ENCODE results near the gene ZFHX3.
"Not testable (repeated sequence)": the region's sequence is repeated elsewhere in the genome, so short reads cannot be mapped to it uniquely, and the experiment has no call there.

ZFHX3 gene

DNA sequence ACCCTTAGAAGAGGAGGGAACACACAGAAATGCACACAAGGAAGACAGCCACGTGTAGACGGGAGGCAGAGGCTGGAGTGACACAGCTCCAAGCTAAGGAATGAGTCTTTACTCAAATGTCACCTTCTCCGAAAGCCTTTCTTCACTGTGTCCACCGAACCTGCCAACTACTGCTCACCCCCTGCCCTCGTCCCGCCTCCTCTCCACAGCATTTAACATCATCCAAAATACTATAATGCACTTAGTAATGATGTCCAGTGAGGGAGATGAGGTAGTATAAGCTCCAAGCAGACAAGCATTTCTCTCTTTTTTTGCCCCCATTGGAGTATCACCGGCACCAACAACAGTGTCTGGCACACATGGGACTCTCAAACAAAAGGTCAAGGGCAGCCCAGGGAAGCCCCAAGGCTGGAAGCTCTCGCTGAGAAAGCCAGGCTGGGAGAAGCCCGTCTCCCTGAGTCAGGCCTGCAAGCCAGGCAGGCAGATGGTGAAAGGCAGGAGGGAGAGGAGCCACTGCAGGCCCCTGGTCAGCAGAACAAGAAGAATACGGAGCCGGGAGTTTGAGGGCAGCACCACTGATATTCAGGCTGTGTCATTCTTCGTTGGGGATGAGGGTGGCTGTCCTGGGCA is 25.9 kb downstream of the ZFHX3 start:
- no peak for DNase-seq

DNA sequence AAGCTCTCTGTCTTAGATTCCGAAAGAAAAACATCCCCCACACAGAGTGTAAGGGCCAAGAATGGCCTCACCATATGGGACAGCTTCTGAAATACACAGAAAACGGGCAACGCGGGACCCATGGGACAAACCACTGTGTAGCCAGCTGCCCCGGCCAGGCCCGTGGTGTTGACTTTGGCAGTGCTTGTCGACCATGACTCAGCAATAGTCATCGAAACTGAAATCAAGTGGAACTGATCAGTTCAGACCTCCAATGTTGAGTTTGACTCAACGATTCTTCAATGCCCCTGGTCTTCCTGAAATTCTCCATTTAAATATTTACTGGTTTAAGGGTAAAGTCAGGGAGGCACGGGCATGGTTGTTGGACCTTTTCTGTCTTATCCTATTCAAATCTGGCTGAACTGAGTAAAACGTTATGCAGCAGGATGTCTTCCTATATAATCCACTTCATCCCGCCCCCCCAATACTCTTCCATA is 27.5 kb downstream of the ZFHX3 start:
- DNase-seq = no peak

DNA sequence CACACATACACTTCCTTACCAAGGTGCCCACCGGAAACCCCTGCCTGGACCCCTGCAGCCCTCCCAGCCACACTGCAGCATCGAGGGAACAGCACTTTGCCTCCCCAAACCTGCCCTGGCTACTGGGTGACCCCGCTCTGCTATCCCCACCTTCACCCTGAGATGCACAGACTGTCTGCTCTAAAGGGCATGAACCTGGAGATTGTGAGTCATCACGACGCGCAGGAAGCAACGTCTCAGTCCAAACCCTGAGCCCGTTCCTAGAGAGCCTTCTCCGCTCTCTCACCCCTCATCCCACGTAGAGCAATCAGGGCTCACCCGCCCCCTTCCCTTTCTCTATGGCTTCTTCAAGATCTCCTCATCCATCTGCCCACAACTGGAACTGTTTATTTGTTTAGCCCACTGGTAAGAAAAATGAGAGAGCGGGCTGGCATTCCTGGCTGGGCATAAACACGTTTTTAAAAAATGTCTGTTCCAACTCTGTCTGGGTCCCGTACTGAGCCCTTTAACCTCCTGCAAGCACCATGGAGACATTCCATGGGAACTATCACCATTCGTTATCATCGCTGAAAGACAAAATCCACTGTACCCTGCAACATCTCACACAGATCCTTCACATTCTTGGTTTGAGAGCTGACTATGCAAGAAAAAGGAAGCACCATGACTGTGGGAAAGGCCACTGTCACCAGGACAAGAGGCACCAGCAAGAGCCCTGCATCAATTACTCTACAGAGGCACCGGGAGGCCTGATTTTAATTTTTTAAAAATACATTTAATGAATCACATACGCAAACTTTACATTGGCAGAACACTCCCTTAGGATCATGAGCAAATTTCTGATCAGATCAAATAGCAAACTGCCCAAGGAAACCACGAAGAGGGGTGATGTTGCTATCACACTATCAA is 28.2 kb downstream of the ZFHX3 start:
- DNase-seq = no peak

DNA sequence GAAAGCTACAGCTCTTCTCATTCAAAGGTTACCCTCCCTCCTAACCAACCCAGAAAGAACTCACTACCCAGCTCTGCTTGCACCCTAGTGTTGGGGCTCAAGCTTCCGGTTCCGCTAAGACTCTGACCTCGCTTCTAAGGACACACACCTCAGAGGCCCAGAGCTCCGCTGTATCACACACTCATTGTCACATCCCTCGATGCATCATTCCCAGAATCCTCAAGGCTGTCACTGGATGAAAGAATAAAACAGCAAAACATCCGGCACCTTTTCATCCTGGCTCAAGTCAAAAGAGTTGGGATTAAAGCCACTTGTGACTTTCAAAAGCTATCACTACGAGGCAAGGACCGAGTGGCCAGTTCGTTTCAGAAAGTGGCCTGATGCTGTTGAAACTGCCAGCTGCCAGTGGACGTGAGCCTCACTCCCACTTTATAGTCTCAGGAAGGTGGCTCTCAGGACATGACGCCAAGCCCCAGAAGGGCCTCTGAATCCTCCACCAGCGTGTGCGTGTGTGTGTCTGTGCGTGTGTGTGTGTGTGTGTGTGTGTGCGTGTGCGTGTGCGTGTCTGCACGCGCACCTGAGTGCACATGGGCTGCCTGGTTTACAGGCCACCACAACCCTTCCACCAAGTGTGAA is 29.0 kb downstream of the ZFHX3 start:
- no peak for DNase-seq

DNA sequence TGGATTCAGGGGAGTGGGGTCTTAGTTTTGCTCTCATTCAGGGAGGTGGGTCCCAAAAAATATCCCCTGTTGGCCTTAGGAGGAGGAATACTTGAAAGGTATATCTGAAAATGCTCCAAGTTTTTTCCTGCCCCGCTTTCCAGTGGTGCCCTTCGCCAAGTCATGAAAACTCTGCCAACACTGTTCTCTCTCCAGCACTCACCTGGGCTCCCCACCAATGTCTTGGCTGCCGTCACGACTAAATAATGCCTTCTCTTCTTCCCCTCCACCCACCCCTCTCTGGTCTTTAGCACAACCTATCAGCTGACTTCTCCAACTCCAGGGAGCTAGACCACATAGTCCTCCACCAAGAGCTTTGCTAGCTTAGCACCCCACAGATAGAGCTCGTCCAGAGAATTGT is 30.6 kb downstream of the ZFHX3 start:
- no peak for DNase-seq

DNA sequence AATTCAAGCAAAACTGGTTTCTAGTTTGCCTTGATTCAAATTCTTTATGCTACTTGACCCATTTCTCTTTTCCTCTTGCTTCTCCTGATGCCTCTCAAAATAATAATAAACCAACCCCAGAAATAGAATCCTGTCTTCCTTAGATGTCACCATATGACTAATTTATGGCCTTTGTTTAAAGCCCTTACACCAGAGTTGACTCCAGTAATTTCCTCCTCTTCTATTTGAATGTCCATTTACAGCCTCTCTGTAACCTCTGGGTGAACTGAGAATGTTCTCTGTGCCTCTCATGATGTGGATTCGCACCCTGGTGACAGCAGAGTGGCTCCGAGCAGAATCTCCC is 31.5 kb downstream of the ZFHX3 start:
- no peak for DNase-seq

DNA sequence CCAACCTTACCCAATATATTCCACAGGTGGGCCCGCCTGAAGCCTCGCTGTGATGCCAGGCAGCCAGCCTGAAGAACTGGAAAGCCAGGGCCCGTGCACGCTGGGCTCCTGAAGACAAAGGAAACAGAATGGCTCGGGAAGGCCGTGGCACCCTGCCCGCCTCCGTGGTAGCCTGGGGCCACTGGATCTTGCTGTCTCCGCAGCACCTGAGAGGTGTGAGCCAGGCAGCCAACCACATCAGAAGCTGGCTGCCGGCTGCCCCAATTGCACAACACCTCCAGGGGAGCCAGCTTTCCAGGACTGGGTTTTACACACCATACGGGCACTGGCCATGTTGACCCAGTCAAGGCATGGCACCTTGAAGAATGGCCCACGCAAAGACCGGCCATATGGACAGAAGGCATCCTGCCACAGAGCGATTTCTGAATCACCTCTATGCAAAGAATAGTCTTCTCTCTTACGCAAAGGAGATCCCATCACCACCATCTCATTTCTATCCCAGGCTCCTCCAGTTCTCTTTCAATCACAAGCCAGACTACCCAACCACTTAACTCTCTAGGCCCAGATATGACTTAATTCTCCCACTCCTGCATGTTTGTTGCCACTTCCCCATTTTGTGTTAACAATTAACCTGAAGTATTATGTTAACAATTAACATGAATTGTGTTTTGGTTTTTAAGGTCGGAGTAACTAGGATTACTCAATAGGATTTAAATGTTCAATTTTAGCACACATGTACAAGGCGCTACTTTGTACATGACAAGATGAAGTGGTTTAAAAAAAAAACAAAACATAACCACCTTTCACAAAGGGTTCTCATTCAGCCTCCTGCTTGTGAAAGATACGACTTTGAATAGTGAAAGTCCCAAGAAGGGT is 32.1 kb downstream of the ZFHX3 start:
- DNase-seq = no peak

DNA sequence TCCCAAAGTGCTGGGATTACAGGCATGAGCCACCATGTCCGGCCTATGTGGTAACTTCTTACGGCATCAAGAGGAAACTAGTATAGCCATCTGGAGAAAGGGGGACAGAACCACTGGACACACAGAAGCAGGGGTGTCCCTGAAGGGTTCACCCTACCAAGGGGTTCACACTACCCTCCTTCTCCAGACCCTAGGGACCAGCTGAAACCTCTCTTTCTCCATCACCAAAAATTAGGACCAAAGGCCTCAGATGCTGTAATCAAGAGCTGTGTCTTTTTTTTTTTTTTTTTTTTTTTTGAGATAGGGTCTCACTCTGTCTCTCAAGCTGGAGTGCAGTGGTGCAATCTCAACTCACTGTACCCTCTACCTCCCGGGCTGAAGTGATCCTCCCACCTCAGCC is 33.2 kb downstream of the ZFHX3 start:
- no peak for DNase-seq

DNA sequence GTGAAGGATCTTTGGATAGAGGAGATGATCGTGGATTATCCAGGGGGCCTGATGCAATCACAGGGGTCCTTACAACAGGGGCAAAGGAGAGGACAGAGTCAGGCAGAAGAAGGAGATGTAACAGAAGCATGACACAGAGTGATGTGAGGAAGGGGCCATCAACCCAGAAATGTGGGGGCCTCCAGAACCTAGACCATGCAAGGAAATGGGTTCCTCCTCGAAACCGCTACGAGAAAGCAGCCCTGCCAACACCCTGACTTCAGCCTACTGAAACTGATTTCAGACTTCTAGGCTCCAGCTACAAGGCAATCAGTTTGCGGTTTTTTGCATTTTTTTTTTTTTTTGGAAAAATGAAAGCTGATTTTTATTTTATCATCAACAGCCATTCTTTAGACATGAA is 34.0 kb downstream of the ZFHX3 start:
- no peak for DNase-seq

DNA sequence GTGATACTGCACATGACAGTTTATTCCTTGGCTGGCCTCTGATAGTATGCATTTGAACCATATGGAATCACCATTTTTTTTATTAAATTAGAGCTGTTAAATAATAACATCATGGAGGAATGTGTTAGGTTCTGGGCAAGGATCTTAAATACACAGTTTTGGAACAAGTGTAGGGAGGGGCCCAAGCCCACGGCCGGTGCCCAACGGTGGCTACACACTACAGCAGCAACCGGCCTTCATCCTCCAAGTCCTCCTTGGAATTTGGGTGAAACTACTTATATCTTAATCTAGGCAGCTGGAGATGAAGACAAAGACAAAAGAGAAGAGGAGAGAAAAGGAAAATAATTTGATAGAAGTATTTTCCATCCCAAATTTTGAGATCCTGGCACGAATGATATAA is 35.6 kb downstream of the ZFHX3 start:
- DNase-seq = no peak

DNA sequence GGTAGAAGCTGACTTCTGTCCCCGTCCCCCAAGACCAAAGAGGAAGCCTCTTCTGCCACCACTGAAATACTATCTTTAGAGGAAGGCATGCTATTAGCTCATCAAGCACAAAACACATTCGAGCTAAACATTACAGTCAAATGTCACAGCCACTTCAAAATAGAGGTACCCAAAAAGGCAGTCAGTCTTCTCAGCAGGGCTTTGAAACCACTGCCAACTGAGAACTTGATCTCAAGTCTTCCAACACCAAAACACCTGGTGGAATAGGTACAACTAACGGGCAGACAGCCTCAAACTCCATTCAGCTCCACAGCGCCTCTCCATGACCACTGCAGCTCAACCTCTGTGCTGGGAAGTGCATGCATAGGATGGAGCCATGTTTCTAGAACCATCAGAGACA is 36.0 kb downstream of the ZFHX3 start:
- DNase-seq = no peak

DNA sequence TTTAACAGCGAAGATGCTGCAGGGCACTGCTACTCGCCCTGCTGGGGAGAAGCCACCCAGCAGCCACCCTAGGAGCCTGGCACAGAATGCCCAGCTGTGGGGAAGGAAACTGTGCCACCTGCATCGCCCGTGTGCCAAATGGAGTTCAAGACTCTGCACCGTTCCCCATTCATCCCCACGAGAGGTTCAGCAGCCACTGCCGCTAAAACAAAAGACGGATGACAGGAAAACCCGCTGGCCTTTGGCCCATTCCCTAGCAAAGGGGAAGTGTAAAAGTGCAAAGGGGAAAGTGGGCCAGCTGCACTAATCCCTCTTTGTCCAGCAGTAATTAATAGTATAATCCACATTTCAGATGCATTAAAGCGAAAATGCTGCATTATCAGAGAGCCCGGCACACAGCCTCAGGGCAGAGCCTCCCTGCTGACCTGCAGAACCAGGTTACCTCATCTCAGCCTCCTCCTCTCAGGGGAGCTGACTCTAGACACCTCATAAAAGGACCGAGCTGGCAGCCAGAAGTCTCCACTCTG is 37.7 kb downstream of the ZFHX3 start:
- DNase-seq = no peak

DNA sequence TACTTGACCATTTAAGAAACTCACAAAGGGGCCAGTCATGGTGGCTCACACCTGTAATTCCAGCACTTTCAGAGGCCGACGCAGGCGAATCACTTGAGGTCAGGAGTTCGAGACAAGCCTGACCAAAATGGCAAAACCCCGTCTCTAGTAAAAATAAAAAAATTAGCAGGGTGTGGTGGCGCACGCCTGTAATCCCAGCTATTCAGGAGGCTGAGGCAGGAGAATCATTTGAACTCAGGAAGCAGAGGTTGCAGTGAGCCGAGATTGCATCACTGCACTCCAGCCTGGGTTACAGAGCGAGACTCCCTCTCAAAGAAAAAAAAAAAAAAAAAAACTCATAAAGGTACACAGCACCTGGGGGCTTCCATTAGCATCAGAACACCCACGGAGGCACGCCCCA is 38.2 kb downstream of the ZFHX3 start:
- not testable (repeated sequence) for DNase-seq

DNA sequence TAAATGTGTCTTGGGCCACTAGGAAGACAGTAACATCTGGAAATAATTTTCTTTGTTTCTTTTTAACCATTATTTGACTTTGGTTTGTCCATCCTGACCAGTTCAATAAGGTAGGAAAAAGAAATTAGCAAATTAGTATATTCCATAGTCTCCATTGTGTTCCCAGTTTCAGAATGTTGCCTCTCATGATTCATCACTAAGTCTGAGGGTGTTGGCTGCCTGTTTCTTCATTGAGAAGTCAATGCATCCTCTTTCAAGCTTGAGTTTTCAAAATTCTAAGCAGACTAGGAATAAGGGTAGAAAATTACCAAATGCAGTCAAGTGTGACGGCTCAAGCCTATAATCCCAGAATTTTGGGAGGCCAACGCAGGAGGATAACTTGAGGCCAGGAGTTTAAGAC is 41.9 kb downstream of the ZFHX3 start:
- no peak for DNase-seq

DNA sequence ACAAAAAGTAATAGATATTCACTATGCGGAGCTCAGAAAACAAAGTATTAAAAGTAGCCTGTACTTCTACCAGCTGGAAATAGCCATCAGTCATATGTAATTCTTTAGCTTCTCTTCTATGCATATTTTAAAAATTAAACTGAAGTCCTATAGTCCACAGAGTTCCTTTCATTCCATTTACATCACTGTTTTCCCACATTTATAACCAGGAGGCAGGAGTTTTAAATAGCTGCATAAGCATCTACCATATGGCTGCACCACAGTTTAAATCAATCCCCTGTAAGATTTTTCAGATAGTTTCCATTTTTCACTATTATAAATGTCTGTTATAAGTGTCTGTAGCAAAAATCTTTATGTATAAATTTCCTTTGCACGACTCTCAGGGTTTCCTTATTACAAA is 45.1 kb downstream of the ZFHX3 start:
- DNase-seq = no peak

DNA sequence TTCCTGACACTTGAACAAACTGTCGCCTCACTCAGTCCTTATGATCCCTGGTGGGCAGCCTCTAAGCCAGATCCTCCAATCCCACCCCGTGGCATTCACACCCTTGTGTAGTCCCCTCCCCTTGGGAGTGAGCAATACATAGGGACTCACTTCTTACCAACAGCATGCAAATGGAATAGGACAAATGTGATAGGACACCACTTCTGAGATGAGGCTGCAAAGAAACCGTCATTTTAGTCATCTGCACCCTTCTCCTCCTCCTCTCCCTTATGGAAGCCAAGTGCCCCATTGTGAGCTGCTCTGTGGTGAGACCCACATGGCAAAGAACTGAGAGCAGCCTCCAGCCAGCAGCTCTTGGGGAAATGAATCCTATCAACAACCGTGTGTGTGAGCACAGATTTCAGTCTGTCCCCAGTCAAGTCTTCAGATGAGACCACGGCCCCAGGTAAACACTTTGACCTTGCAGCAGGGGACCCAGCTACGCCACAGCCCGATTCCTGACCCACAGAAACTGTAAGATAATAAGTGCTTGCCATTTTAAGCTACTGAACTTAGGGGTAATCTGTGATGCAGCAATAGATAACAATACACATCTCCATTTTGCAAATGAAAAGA is 46.9 kb downstream of the ZFHX3 start:
- no peak for DNase-seq

DNA sequence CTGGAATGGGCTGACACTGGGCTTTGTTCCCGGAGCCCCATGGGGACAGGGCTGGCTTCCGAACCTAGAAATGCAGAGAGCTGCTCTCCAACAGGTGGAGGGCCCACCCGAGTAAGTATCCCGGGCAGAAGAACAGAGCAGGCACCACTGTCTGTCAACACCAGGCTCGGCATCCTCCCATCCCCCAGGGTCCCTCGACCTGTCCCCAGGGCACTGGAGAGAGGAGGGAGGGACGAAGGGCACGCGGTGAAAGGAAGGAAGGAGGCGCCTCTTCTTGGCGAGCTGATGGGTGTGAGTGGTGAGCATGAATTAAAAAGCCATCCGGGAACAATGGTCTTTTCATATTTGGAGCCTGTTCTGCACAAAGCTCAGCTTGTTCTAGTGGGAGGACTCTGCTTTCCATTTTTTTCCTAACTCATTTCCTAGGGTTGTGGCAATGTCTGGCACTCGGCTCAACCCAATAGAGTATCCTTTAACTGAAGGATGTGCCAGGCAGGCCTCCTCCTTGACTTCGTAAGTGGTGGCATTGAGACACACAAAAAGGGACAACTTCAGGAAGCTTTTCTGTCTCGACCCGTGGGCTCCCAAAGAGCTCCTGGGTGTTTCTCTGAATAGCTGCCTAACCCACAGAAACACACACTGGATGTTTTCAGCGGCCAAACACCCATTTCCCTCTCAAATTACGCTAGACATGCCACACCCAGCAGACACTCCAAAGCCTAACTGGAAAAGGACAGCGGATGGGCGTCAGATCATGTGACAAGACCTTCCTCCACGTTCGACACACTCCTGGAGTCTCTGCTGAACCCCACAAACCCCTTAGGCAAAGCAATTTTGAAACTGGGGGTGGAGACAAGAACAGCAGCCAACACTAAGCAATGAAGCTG is 47.7 kb downstream of the ZFHX3 start:
- no peak for DNase-seq

DNA sequence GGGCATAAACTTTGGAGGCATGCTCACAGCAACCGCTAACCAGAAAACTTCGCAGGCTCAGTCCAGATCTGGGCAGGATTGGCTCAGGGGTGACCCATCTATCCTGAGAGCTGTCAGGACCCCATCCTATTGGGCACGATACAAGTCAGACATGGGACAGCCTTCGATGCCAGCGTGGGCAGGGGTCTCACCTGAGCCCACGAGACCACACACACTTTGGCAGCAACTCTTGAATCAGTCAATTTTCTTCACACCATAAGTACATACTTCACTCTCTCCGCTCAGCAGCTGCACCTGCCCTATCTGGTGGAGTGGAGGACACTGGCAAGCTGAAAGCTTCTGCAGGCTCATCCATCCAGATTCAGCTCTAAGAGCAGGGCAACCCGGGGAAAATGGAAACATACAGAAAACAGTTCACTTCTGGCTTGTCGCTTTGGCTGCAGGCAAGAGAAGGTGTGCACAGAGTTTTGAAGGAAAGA is 48.3 kb downstream of the ZFHX3 start:
- no peak for DNase-seq

DNA sequence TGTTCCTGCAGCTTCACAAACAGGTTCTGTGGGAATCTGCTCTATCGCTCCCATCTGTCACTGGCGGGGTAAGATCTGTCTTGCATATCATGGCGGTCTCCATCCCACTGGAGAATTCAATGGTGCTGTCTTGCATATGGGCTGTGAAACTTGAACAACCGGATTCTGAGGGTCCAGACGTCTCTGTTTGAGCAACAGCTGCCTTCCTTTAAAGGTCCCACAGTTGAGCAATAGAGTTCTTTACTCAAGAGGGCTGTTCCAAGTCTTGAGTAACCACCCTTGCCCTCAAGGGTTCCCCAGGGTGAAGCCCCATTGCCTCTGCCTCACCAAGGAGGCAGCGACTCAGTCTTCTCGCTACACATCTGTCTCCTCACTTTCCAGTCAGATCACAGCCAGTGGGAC is 50.8 kb downstream of the ZFHX3 start:
- no peak for DNase-seq

DNA sequence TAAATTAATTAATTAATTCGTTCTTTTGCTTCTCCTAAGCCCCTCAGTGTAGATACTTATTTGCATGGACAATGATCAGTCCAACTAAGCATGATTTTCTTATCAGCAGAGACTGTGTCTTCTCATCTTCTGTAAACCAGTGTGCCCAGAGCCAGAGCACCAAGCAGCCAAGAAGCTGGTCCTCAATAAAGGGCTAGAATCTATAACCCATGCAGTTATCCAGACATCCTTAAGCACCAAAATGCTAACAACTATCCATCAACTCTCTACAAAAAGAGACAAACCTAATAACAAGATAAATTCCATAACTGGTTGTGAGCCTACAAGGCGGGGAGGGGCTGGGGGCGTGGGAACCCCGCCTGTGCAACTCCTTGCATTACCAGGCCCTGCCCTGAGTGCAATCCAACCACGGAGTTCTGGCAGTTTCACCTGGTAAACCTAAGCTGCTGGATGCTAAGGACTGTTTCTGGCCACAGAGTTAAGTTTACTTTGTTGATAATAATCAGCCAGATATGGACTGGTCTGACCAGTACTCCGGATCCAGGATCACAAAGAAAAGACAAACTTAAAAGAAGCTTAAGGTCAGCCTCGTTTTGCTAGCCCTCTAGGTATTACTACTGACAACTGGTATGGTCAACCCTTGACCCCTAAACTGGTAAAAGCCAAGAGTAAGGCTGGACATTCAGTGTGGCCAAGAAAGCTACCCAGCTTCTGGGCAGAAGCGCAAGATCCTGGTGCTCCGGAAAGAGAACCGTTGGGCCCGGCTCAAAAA is 51.5 kb downstream of the ZFHX3 start:
- DNase-seq = no peak
